BJ (cell line): ENCODE data around the gene CLEC2D. TPM values are rescaled to one million over a fixed set of nuclear protein-coding genes. Genes with fewer than 3 reads are reported as not detected.

Experiments used
- CTCF ChIA-PET: fragments of 350-600 bp; formaldehyde crosslinking; extraction: SDS; loops from one replicate; lab custom pipeline; 2021; ENCODE audit warnings: antibody characterized with exemption, inconsistent platforms; lab: Yijun Ruan, JAX
- POLR2A ChIA-PET: fragments of 300-600 bp; sonication (Branson Sonifier 250); formaldehyde crosslinking; extraction: SDS; loops from one replicate; lab custom pipeline; 2021; ENCODE audit warnings: antibody characterized with exemption; lab: Charles Lee
- DNase-seq: peaks from one replicate; pipeline ENCODE4 v3.0.0-alpha.2; 2011; ENCODE audit warnings: low read depth
- H3K27me3 ChIP-seq: 2 replicates; pipeline ENCODE4 v1.6.0; 2011; ENCODE audit warnings: low read length; ENCODE audit not compliant: control insufficient read depth, insufficient read depth
- H3K36me3 ChIP-seq: 2 replicates; pipeline ENCODE4 v1.5.1; 2011; ENCODE audit warnings: low read length; ENCODE audit not compliant: control insufficient read depth, insufficient read depth
- H3K4me3 ChIP-seq: 2 replicates; pipeline ENCODE4 v1.5.1; 2011; ENCODE audit warnings: low read depth, mild to moderate bottlenecking, control low read depth, low read length
- polyA plus RNA-seq: library from polyadenylated mRNA; depleted of rRNA; stranded (reverse); fragments of >200 nt; gene quantifications from 2 replicates; pipeline ENCODE4 v1.2.3, GENCODE V29; 2011
- TF ChIP-seq, protein P1 (sequence below): IDR thresholded peaks from 2 replicates; pipeline ENCODE4 v1.5.1; 2011; ENCODE audit warnings: low read depth, mild to moderate bottlenecking, control low read depth, inconsistent platforms, low read length, moderate library complexity; ENCODE audit not compliant: insufficient read depth

CLEC2D gene
- polyA plus RNA-seq, 1 experiment, result 1.7 TPM

DNA sequence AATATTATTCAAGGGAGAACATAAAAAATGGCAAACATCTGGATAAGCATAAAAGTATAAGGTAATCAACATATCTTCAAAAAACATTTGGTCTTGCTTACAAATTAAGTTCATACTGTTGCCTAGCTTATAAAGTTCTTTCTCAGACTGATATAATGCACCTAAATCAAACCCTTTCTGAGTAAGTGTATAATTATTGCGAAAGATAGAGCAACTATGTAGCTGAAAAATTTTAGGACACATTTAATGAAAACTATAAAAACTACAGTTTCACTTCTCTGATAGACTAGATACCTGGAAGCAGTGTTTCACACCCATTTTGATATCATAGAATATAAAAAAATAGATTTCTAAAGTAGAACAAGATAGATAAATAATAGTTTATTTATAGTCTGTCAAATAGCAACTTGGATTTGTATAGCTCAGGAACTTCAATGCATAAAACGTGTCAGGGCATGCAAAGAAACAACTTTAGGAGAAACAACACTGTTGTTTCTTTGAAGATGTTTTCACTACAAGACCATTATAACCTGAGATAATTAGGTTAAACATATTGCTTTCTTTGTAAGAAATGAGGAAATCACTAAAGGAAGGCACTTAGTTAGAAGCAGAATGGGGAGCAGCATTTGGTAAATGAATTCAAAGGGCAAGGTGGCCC is 55.8 kb downstream of the CLEC2D start:
- no peak for DNase-seq
- TF ChIP-seq, protein P1, sequence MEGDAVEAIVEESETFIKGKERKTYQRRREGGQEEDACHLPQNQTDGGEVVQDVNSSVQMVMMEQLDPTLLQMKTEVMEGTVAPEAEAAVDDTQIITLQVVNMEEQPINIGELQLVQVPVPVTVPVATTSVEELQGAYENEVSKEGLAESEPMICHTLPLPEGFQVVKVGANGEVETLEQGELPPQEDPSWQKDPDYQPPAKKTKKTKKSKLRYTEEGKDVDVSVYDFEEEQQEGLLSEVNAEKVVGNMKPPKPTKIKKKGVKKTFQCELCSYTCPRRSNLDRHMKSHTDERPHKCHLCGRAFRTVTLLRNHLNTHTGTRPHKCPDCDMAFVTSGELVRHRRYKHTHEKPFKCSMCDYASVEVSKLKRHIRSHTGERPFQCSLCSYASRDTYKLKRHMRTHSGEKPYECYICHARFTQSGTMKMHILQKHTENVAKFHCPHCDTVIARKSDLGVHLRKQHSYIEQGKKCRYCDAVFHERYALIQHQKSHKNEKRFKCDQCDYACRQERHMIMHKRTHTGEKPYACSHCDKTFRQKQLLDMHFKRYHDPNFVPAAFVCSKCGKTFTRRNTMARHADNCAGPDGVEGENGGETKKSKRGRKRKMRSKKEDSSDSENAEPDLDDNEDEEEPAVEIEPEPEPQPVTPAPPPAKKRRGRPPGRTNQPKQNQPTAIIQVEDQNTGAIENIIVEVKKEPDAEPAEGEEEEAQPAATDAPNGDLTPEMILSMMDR, result no peak
- Histone ChIP-seq H3K36me3 (no peaks in the 10 kb centered on the region), H3K27me3 (no peaks in the 10 kb centered on the region), H3K4me3 (no peak overlapping the region)
- ChIA-PET POLR2A (no interaction called here), CTCF (interaction anchor here (0.7 to 1.1 kb wide), 2 partner anchors 19 to 24 kb away, joined by 3 to 4 read pairs; no protein-coding TSS in a partner anchor)

DNA sequence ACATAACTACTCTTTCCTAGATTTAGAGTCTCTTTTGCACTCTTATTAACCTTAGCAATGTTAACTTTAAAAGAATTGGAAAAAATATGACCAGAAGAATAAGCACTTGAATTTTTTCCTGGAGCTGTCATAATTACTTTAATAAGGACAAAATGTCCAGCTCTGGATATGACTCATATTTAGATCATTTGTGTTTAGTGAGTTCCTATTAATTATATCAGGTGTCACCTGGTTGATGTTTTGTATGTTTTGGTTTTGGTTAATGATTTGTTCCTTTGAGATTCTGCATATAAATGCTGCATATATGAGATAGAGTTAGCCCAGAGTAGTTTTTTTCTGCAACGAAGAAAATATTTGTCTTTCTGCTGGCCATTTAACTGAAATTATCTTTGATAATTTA is 58.3 kb downstream of the CLEC2D start:
- ChIA-PET POLR2A (no interaction called here), CTCF (interaction anchor here (1.5 kb wide), 1 partner anchor 21 kb away, joined by 6 read pairs; no protein-coding TSS in a partner anchor)
- no peaks in the 10 kb centered on the region for H3K36me3 ChIP-seq
- DNase-seq, result no peak
- H3K4me3 ChIP-seq, result no peak overlapping the region
- TF ChIP-seq, protein P1, result no peak
- H3K27me3 ChIP-seq, result no peaks in the 10 kb centered on the region

DNA sequence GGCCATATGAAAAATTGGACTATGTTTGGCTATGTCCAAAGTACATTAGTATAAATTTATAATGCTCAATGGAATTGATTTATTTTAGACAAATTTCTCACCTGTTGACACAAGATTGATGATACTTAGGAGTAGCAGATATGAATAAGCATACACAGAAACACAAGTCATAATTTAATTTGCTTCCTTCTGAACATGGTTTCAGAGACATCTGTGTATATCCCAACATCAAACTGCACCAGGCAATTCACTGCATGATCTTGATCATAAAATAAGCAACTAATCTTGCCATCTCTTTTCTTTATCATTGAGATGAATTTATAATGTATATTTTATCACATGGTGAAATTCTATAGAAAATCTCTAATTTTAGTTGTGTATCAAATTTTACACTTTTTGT is 59.6 kb downstream of the CLEC2D start:
- CTCF ChIA-PET, result interaction anchor here (1.8 kb wide), 1 partner anchor 21 kb away, joined by 16 read pairs; no protein-coding TSS in a partner anchor

DNA sequence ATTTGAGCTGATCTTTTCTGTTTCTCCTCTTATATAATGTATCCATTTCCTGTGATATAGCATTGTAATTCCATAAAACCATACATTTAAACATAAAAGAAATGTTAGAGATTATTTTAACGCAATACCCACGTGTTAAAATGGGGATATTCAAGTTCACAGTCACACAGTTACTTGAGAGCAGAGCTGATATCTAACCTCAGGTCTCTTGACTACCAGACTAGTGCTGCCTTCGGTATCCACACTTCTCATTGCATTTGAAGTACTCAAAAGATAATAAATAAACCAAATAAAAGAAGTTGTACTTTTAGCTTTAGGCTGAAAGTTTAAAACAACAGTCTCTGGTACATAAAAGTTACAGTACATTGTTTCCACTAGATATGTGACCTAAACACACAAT is 60.5 kb downstream of the CLEC2D start:
- ChIA-PET POLR2A (interaction anchor here (0.6 kb wide), 1 partner anchor 1770 kb away, joined by 4 read pairs; no protein-coding TSS in a partner anchor), CTCF (interaction anchor here (0.9 to 2.0 kb wide), 3 partner anchors 13 to 21 kb away, joined by 3 to 16 read pairs (median 8); no protein-coding TSS in a partner anchor)
- Histone ChIP-seq H3K4me3 (no peak overlapping the region), H3K27me3 (no peaks in the 10 kb centered on the region), H3K36me3 (no peaks in the 10 kb centered on the region)
- TF ChIP-seq, protein P1, result no peak
- no peak for DNase-seq

More for the DNA sequence above, 59.6 kb downstream of the CLEC2D start:
- Histone ChIP-seq H3K4me3 (no peak overlapping the region), H3K27me3 (no peaks in the 10 kb centered on the region), H3K36me3 (no peaks in the 10 kb centered on the region)
- POLR2A ChIA-PET, result no interaction called here
- DNase-seq, result no peak
- TF ChIP-seq, protein P1, result no peak

DNA sequence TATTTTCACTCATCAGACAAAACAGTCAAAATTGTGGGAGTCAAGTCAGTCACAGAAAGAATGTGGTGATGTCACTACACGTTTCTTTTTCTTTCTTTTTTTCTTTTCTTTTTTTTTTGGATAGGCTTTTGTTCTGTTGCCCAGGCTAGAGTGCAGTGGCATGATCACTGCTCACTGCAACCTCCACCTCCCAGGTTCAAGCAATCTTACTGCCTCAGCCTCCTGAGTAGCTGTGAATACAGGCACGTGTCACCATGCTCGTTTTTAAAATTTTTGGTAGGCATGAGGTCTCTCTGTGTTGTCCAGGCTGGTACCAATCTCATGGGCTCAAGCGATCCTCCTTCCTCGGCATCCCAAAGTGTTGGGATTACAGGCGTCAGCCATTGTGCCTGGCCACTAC is 61.1 kb downstream of the CLEC2D start:
- TF ChIP-seq, protein P1, result no peak
- ChIA-PET CTCF (interaction anchor here (0.9 to 2.0 kb wide), 4 partner anchors 12 to 22 kb away, joined by 3 to 16 read pairs (median 6); no protein-coding TSS in a partner anchor), POLR2A (no interaction called here)
- H3K27me3 ChIP-seq, result no peaks in the 10 kb centered on the region
- H3K4me3 ChIP-seq, result no peak overlapping the region
- no peaks in the 10 kb centered on the region for H3K36me3 ChIP-seq
- DNase-seq, result no peak
